RWPE1 (cell line): ENCODE data around the gene NTPCR.
"Not testable (repeated sequence)": the region's sequence is repeated elsewhere in the genome, so short reads cannot be mapped to it uniquely, and the experiment has no call there.

Experiments used
- CTCF ChIA-PET: fragments of 350-600 bp; sonication (Branson Sonifier 250); formaldehyde crosslinking; extraction: SDS; loops from one replicate; lab custom pipeline; 2021; lab: Yijun Ruan, JAX
- POLR2A ChIA-PET: fragments of 400-600 bp; formaldehyde crosslinking; extraction: SDS; loops from one replicate; lab custom pipeline; 2020; ENCODE audit warnings: antibody characterized with exemption; ENCODE audit not compliant: low non-redundant PET; lab: Yijun Ruan, JAX
- DNase-seq: peaks from one replicate; pipeline ENCODE4 v3.0.0; 2012; ENCODE audit warnings: low spot score
- H3K27ac ChIP-seq: fragments of 450-650 bp; 2 replicates; pipeline ENCODE4 v1.5.1; 2017
- CTCF ChIP-seq: fragments of 450-650 bp; conservative IDR thresholded peaks from 2 replicates; pipeline ENCODE4 v1.5.1; 2017; ENCODE audit warnings: low read depth, mild to moderate bottlenecking

The NTPCR gene

GRCh38 chr1:232905331-232906034 lies 44.9 kb upstream of the NTPCR start:
- no peak for DNase-seq
- CTCF ChIA-PET = no interaction called here
- no peak for TF ChIP-seq CTCF
- H3K27ac ChIP-seq = no peak overlapping the region
- POLR2A ChIA-PET = no interaction called here

- ChIA-PET CTCF (interaction anchor here (0.6 kb wide), 1 partner anchor 269 kb away, joined by 4 read pairs; no protein-coding TSS in a partner anchor), POLR2A (no interaction called here)
- H3K27ac ChIP-seq = no peak overlapping the region
- no peak for TF ChIP-seq CTCF
- DNase-seq = no peak
Measured at GRCh38 chr1:232906441-232906840, 44.0 kb upstream of the NTPCR start.

GRCh38 chr1:232908831-232909230 lies 41.6 kb upstream of the NTPCR start:
- DNase-seq = no peak
- TF ChIP-seq CTCF = no peak
- H3K27ac ChIP-seq = no peak overlapping the region
- ChIA-PET CTCF (no interaction called here), POLR2A (no interaction called here)

GRCh38 chr1:232909752-232910151 lies 40.7 kb upstream of the NTPCR start:
- no peak for DNase-seq
- ChIA-PET CTCF (no interaction called here), POLR2A (no interaction called here)
- H3K27ac ChIP-seq = no peak overlapping the region
- no peak for TF ChIP-seq CTCF

GRCh38 chr1:232911027-232911599 lies 39.3 kb upstream of the NTPCR start:
- no peak overlapping the region for H3K27ac ChIP-seq
- no peak for TF ChIP-seq CTCF
- ChIA-PET POLR2A (no interaction called here), CTCF (no interaction called here)
- no peak for DNase-seq

- ChIA-PET POLR2A (no interaction called here), CTCF (interaction anchor here (1.4 kb wide), 1 partner anchor 33 kb away, joined by 3 read pairs; no protein-coding TSS in a partner anchor)
- H3K27ac ChIP-seq = no peak overlapping the region
- no peak for TF ChIP-seq CTCF
- DNase-seq = no peak
Measured at GRCh38 chr1:232912845-232913580, 37.4 kb upstream of the NTPCR start.

GRCh38 chr1:232914271-232914670 lies 36.1 kb upstream of the NTPCR start:
- CTCF ChIA-PET = not testable (repeated sequence)

More at GRCh38 chr1:232914271-232914670, 36.1 kb upstream of the NTPCR start:
- H3K27ac ChIP-seq, DNase-seq, POLR2A ChIA-PET: not testable (repeated sequence)
